ENCODE data around the gene DCTD.

GRCh38 chr4:182847576-182848450 is 69.4 kb downstream of the DCTD start:
- no peak for TF ChIP-seq CTCF (IDR thresholded peaks at IDR 0.05)
- no peak for TF ChIP-seq POLR2A (IDR thresholded peaks at IDR 0.05)
